ENCODE measurements around the gene FHOD3.

DNA sequence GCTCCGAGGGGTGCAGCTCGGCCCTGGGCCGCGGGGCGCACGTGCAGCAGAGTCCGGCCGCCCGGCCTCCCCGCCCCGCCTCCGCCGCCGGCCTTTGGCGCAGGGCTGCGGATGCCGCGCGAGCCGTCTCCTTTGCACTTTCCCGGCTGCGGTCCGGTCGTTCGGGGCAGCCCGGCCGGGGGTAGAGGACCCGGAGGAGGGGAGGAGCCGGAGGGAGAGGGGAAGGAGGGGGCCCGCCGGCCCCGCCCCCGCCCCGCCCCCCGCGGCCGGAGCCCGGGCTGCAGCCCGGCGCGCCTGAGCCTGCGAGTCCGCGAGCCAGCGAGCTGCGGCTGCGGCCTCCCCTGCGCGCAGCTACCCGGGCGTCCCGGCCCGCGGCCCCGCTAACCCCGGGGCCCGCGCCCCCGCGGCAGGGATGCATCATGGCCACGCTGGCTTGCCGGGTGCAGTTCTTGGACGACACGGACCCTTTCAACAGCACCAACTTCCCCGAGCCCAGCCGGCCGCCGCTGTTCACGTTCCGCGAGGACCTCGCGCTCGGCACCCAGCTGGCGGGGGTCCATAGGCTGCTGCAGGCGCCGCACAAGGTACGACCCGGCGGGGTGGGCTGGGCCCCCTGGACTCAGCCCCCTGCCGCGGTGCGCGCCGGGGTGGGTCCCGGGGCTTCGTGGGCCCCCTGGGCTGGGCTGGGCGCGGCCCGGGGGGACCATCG is at the start of gene FHOD3:
- TF ChIP-seq, protein P1, sequence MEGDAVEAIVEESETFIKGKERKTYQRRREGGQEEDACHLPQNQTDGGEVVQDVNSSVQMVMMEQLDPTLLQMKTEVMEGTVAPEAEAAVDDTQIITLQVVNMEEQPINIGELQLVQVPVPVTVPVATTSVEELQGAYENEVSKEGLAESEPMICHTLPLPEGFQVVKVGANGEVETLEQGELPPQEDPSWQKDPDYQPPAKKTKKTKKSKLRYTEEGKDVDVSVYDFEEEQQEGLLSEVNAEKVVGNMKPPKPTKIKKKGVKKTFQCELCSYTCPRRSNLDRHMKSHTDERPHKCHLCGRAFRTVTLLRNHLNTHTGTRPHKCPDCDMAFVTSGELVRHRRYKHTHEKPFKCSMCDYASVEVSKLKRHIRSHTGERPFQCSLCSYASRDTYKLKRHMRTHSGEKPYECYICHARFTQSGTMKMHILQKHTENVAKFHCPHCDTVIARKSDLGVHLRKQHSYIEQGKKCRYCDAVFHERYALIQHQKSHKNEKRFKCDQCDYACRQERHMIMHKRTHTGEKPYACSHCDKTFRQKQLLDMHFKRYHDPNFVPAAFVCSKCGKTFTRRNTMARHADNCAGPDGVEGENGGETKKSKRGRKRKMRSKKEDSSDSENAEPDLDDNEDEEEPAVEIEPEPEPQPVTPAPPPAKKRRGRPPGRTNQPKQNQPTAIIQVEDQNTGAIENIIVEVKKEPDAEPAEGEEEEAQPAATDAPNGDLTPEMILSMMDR (IDR thresholded peaks at IDR 0.05 in 8 of 11, conservative IDR thresholded peaks at IDR 0.05 in 3 of 11), result no peak
- peak in 1 of 3 donors; percentile 33 for TF ChIP-seq POLR2AphosphoS5 (IDR thresholded peaks at IDR 0.05)
- no peak for TF ChIP-seq POLR2A (IDR thresholded peaks at IDR 0.05)

Measured in spleen (tissue), 7 donors.